Measurements from ENCODE around the gene ACSS1.

- TF ChIP-seq, protein P1, sequence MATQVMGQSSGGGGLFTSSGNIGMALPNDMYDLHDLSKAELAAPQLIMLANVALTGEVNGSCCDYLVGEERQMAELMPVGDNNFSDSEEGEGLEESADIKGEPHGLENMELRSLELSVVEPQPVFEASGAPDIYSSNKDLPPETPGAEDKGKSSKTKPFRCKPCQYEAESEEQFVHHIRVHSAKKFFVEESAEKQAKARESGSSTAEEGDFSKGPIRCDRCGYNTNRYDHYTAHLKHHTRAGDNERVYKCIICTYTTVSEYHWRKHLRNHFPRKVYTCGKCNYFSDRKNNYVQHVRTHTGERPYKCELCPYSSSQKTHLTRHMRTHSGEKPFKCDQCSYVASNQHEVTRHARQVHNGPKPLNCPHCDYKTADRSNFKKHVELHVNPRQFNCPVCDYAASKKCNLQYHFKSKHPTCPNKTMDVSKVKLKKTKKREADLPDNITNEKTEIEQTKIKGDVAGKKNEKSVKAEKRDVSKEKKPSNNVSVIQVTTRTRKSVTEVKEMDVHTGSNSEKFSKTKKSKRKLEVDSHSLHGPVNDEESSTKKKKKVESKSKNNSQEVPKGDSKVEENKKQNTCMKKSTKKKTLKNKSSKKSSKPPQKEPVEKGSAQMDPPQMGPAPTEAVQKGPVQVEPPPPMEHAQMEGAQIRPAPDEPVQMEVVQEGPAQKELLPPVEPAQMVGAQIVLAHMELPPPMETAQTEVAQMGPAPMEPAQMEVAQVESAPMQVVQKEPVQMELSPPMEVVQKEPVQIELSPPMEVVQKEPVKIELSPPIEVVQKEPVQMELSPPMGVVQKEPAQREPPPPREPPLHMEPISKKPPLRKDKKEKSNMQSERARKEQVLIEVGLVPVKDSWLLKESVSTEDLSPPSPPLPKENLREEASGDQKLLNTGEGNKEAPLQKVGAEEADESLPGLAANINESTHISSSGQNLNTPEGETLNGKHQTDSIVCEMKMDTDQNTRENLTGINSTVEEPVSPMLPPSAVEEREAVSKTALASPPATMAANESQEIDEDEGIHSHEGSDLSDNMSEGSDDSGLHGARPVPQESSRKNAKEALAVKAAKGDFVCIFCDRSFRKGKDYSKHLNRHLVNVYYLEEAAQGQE (IDR thresholded peaks at IDR 0.05; ENCODE audit: insufficient read depth in 1 of 2, low read depth in 2 of 2, low read length in 2 of 2): no peak
- TF ChIP-seq POLR2AphosphoS5 (IDR thresholded peaks at IDR 0.05; ENCODE audit: low read depth, low read length): no peak
- TF ChIP-seq TAF1 (IDR thresholded peaks at IDR 0.05; ENCODE audit: borderline replicate concordance, insufficient read depth, low read length): no peak
Observed at GRCh38 chr20:24981790-24982189, 76.1 kb downstream of the ACSS1 start.

Data from PFSK-1 (cell line).